Endothelial cell of umbilical vein (primary cell): Measurements from ENCODE around the gene DLGAP4. TPM values are rescaled to one million over a fixed set of nuclear protein-coding genes. Genes with fewer than 3 reads are reported as not detected.
"Not testable (repeated sequence)": the region's sequence is repeated elsewhere in the genome, so short reads cannot be mapped to it uniquely, and the experiment has no call there.

Experiments
- BruUV-seq: library from RNA; stranded (reverse); fragments of 400-500 nt; replicated peaks from 2 replicates; lab custom pipeline; 2021; lab: Mats Ljungman, UMichigan
- CTCF ChIA-PET: fragments of 300-600, 350-600 bp; sonication (Branson Sonifier 250); formaldehyde crosslinking; loops from one replicate; lab custom pipeline; 2021; ENCODE audit warnings: antibody characterized with exemption, inconsistent platforms; lab: Charles Lee
- POLR2A ChIA-PET: fragments of 300-600, 350-600 bp; sonication (Branson Sonifier 250); formaldehyde crosslinking; loops from one replicate; lab custom pipeline; 2021; ENCODE audit warnings: antibody characterized with exemption, inconsistent platforms; lab: Charles Lee
- DNase-seq: peaks from one replicate; pipeline ENCODE4 v3.0.0-alpha.2; 2011; ENCODE audit warnings: low read depth, low spot score
- FAIRE-seq: peaks from 2 replicates; lab custom pipeline; 2011; peaks lifted over from hg19 to GRCh38; lab: Jason Lieb, UNC
- H2AFZ ChIP-seq: 2 replicates; pipeline ENCODE4 v1.6.0; 2012; ENCODE audit warnings: low read depth, low read length, control low read depth, inconsistent platforms
- H3K27ac ChIP-seq: 2 replicates; pipeline ENCODE4 v1.5.1; 2011; ENCODE audit warnings: low read depth, mild to moderate bottlenecking, control low read depth, low read length, moderate library complexity; ENCODE audit not compliant: insufficient read depth
- H3K27me3 ChIP-seq, 2 experiments: 2 replicates each; pipeline versions ENCODE4 v1.6.0 to v1.6.1; 2011; ENCODE audit warnings: low read length in 2 of 2, mixed read lengths in 1 of 2; ENCODE audit not compliant: control insufficient read depth in 2 of 2, insufficient read depth in 2 of 2
- H3K36me3 ChIP-seq, 2 experiments: 2 replicates in 1 of 2; 3 replicates in 1 of 2; pipeline ENCODE4 v1.5.1; 2011; ENCODE audit warnings: low read length in 2 of 2, mild to moderate bottlenecking in 1 of 2, moderate library complexity in 1 of 2; ENCODE audit not compliant: control insufficient read depth in 2 of 2, insufficient read depth in 2 of 2; ENCODE audit errors: extremely low read depth in 1 of 2
- H3K4me1 ChIP-seq: 3 replicates; pipeline ENCODE4 v1.5.1; 2011; ENCODE audit warnings: mild to moderate bottlenecking, low read length; ENCODE audit not compliant: control insufficient read depth, insufficient read depth; ENCODE audit errors: extremely low read depth
- H3K4me2 ChIP-seq: 2 replicates; pipeline ENCODE4 v1.6.1; 2011; ENCODE audit warnings: low read length, control low read depth, mixed read lengths; ENCODE audit not compliant: insufficient read depth
- H3K4me3 ChIP-seq, 3 experiments: fragments of 200-600 bp in 1 of 3; sonication (generic), shearing (Covaris generic) in 1 of 3; replicated peaks in 1 of 3; 2 replicates each; pipeline ENCODE4 v1.5.1; 2011 to 2016; ENCODE audit warnings: control low read depth in 3 of 3, low read length in 3 of 3, mild to moderate bottlenecking in 2 of 3, inconsistent platforms in 1 of 3, low read depth in 1 of 3, moderate library complexity in 1 of 3; ENCODE audit not compliant: insufficient read depth in 1 of 3
- H3K79me2 ChIP-seq: 2 replicates; pipeline ENCODE4 v1.6.0; 2012; ENCODE audit warnings: low read length, inconsistent platforms; ENCODE audit not compliant: control insufficient read depth, insufficient read depth
- H3K9ac ChIP-seq: replicated peaks from 2 replicates; pipeline ENCODE3; 2011; ENCODE audit warnings: low read length, control low read depth; ENCODE audit not compliant: insufficient read depth; ENCODE audit errors: extremely low read depth
- H3K9me1 ChIP-seq: replicated peaks from 3 replicates; pipeline ENCODE4 v1.6.0; 2011; ENCODE audit warnings: mild to moderate bottlenecking, low read length; ENCODE audit not compliant: control insufficient read depth, insufficient read depth; ENCODE audit errors: extremely low read depth
- H3K9me3 ChIP-seq: replicated peaks from 2 replicates; pipeline ENCODE4 v1.5.1; 2012; ENCODE audit warnings: low read length, inconsistent platforms; ENCODE audit not compliant: control insufficient read depth, insufficient read depth
- H4K20me1 ChIP-seq: replicated peaks from 2 replicates; pipeline ENCODE3; 2011; ENCODE audit warnings: mild to moderate bottlenecking, low read length; ENCODE audit not compliant: control insufficient read depth, insufficient read depth; ENCODE audit errors: extremely low read depth
- EZH2 ChIP-seq: IDR thresholded peaks from 2 replicates; pipeline ENCODE4 v1.6.1; 2012; ENCODE audit warnings: borderline replicate concordance, low read depth, mild to moderate bottlenecking, moderate library complexity, low read length, inconsistent platforms; ENCODE audit not compliant: severe bottlenecking
- FOS ChIP-seq: IDR thresholded peaks from 2 replicates; pipeline ENCODE4 v1.6.1; 2011; ENCODE audit warnings: mild to moderate bottlenecking, low read length, moderate library complexity, borderline replicate concordance; ENCODE audit not compliant: insufficient read depth
- dilution Hi-C: fragments of 300-500 bp; cut with MboI; formaldehyde crosslinking; loops from one replicate; pipeline ENCODE4 v1.15.0; 2019; ENCODE audit warnings: low sequenced_read_pairs; ENCODE audit not compliant: extremely low pct_ligation_motif_present
- intact Hi-C: fragments of 100-400 bp; cut with micrococcal nuclease; formaldehyde crosslinking; loops from one replicate; pipeline ENCODE4 v1.10.0; 2022
- polyA plus RNA-seq, 4 experiments: library from polyadenylated mRNA; depleted of rRNA in 3 of 4; stranded (reverse) in 3 of 4; unstranded in 1 of 4; fragments of >200 nt; gene quantifications; 2 replicates each; pipeline versions ENCODE4 v1.2.1 to v1.2.3, GENCODE V29; 2011 to 2012; ENCODE audit warnings: missing spikeins in 1 of 4
- total RNA-seq: library from RNA; stranded (reverse); gene quantifications from 2 replicates; pipeline ENCODE4 v1.2.3, GENCODE V29; 2021
- TF ChIP-seq, protein P1 (sequence below), 2 donors: IDR thresholded peaks; 1 replicate in 1 of 2; 2 replicates in 1 of 2; pipeline ENCODE4 v1.5.1; 2011; ENCODE audit warnings: low read length in 2 of 2, mild to moderate bottlenecking in 2 of 2, moderate library complexity in 2 of 2, control low read depth in 1 of 2, inconsistent platforms in 1 of 2, low read depth in 1 of 2; ENCODE audit not compliant: insufficient read depth in 1 of 2; ENCODE audit errors: extremely low read depth in 1 of 2

Gene DLGAP4
- total and polyA plus RNA-seq, 2 donors (not counting 3 experiments of a cell fraction or from before 2014, with no cell fraction given): 57.5 to 125 TPM

DNA sequence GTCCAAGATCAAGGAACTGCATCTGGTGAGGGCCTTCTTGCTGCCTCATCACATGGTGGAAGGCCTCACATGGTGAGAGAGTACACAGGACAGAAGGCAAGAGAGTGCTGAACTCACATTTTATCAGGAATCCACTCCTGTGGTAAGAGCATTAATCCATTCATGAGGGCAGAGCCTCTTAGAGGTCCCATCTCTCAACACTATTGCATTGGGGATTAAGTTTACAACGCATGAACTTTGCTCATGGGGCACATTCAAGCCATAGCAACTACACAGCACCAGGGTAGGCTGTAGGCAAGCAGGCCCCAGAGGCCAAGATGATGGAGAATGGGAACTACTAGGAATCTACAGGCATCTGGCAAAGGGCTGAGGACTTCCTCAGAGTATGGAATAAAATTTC, 257.2 kb downstream of the DLGAP4 start:
- Histone ChIP-seq H4K20me1 (no peaks in the 10 kb centered on the region), H3K9me3 (no peaks in the 10 kb centered on the region), H3K27me3 (no peaks in the 10 kb centered on the region), H3K9me1 (no peaks in the 10 kb centered on the region), H3K79me2 (no peaks in the 10 kb centered on the region), H3K4me1 (no peaks in the 10 kb centered on the region), H3K9ac (no peak overlapping the region), H2AFZ (no peak overlapping the region), H3K4me3 (no peak overlapping the region), H3K36me3 (no peaks in the 10 kb centered on the region), H3K27ac (no peak overlapping the region), H3K4me2 (no peak overlapping the region)
- dilution Hi-C loops (no loop called here), intact Hi-C loops (no loop called here)
- BruUV-seq: no TSS peak
- POLR2A ChIA-PET: no interaction called here
- CTCF ChIA-PET: no interaction called here
- FAIRE-seq (no peak), DNase-seq (no peak)
- TF ChIP-seq EZH2 (no peak), FOS (no peak)
- TF ChIP-seq, protein P1, sequence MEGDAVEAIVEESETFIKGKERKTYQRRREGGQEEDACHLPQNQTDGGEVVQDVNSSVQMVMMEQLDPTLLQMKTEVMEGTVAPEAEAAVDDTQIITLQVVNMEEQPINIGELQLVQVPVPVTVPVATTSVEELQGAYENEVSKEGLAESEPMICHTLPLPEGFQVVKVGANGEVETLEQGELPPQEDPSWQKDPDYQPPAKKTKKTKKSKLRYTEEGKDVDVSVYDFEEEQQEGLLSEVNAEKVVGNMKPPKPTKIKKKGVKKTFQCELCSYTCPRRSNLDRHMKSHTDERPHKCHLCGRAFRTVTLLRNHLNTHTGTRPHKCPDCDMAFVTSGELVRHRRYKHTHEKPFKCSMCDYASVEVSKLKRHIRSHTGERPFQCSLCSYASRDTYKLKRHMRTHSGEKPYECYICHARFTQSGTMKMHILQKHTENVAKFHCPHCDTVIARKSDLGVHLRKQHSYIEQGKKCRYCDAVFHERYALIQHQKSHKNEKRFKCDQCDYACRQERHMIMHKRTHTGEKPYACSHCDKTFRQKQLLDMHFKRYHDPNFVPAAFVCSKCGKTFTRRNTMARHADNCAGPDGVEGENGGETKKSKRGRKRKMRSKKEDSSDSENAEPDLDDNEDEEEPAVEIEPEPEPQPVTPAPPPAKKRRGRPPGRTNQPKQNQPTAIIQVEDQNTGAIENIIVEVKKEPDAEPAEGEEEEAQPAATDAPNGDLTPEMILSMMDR (IDR thresholded peaks at IDR 0.05; ENCODE audit: extremely low read depth in 1 of 2, insufficient read depth in 1 of 2, low read depth in 1 of 2, low read length in 2 of 2): no peak

DNA sequence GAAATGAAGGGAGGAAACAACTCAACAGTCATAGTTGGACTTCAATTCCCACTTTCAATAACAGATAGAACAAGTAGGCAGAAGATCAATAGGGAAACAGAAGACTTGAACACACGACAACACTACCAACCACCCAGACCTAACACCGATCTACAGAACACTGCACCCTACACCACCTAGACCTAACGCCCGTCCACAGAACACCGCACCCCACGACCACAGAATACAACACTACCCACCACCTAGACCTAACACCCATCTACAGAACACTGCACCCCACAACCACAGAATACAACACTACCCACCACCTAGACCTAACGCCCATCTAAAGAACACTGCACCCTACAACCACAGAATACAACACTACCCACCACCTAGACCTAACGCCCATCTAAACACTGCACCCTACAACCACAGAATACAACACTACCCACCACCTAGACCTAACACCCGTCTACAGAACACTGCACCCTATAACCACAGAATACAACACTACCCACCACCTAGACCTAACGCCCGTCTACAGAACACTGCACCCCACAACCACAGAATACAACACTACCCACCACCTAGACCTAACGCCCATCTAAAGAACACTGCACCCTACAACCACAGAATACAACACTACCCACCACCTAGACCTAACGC, 258.1 kb downstream of the DLGAP4 start:
- H3K27me3 ChIP-seq, H3K4me3 ChIP-seq, dilution Hi-C loops, H3K9ac ChIP-seq, H3K9me3 ChIP-seq, FAIRE-seq, H2AFZ ChIP-seq, BruUV-seq, H3K79me2 ChIP-seq, POLR2A ChIA-PET, H3K4me1 ChIP-seq, intact Hi-C loops, H3K27ac ChIP-seq, H3K9me1 ChIP-seq, H3K4me2 ChIP-seq, CTCF ChIA-PET, DNase-seq, H3K36me3 ChIP-seq, H4K20me1 ChIP-seq: not testable (repeated sequence)

DNA sequence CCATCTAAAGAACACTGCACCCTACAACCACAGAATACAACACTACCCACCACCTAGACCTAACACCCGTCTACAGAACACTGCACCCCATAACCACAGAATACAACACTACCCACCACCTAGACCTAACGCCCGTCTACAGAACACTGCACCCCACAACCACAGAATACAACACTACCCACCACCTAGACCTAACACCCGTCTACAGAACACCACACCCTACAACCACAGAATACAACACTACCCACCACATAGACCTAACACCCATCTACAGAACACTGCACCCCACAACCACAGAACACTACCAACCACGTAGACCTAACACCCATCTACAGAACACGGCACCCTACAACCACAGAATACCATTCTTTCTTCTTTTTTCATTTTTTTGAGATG, 258.6 kb downstream of the DLGAP4 start:
- H3K27me3 ChIP-seq, POLR2A ChIA-PET, DNase-seq, CTCF ChIA-PET, H3K9ac ChIP-seq, H3K4me1 ChIP-seq, dilution Hi-C loops, H3K9me1 ChIP-seq, intact Hi-C loops, H3K4me3 ChIP-seq, H2AFZ ChIP-seq, FAIRE-seq, BruUV-seq, H3K36me3 ChIP-seq, H4K20me1 ChIP-seq, H3K4me2 ChIP-seq, H3K27ac ChIP-seq, H3K79me2 ChIP-seq, H3K9me3 ChIP-seq: not testable (repeated sequence)
